Subcutaneous adipose tissue (tissue), 4 donors: ENCODE measurements around the gene KCNA5. TPM values are rescaled to one million over a fixed set of nuclear protein-coding genes. Genes with fewer than 3 reads are reported as not detected.

Experiments
- CTCF ChIP-seq: fragments of 450-650 bp; IDR thresholded peaks from one replicate; pipeline ENCODE4 v1.5.1; 2016; ENCODE audit warnings: low read depth, mild to moderate bottlenecking, control low read depth, antibody characterized with exemption, moderate library complexity
- total RNA-seq, 4 donors: library from RNA; depleted of rRNA; stranded (reverse); fragments of >200 nt; gene quantifications; one replicate each; pipeline ENCODE4 v1.1.0, GENCODE V29; 2016

KCNA5 gene
- total RNA-seq, 4 donors from 2014 or later = 0.19 to 0.33 (median 0.22) TPM; not detected in 1

- TF ChIP-seq CTCF = no peak
Measured at GRCh38 chr12:5072311-5072710, 28.6 kb downstream of the KCNA5 start.

GRCh38 chr12:5073054-5073453 is 29.4 kb downstream of the KCNA5 start:
- TF ChIP-seq CTCF = no peak

- TF ChIP-seq CTCF = no peak
Measured at GRCh38 chr12:5073853-5074252, 30.2 kb downstream of the KCNA5 start.

- no peak for TF ChIP-seq CTCF
Measured at GRCh38 chr12:5076761-5077160, 33.1 kb downstream of the KCNA5 start.

- no peak for TF ChIP-seq CTCF
Measured at GRCh38 chr12:5078423-5078822, 34.7 kb downstream of the KCNA5 start.

- no peak for TF ChIP-seq CTCF
Measured at GRCh38 chr12:5081016-5081415, 37.3 kb downstream of the KCNA5 start.

GRCh38 chr12:5083955-5084849 is 40.5 kb downstream of the KCNA5 start:
- no peak for TF ChIP-seq CTCF
